ENCODE data around the gene TUBB.
A peak's percentile ranks its signal among the peaks of the same experiment; 100 is the strongest.

TUBB gene
- 830 to 1,851 (median 1,071) reads per million in 17 experiments for total RNA-seq

GRCh38 chr6:30719791-30720737 is at the start of gene TUBB:
TSS of gene TUBB (plus strand) at chr6:30720352. CDS start at chr6:30720507, 155 bp downstream.
- DNase-seq: peak; percentile 98 to 99 (median 99)

DNA sequence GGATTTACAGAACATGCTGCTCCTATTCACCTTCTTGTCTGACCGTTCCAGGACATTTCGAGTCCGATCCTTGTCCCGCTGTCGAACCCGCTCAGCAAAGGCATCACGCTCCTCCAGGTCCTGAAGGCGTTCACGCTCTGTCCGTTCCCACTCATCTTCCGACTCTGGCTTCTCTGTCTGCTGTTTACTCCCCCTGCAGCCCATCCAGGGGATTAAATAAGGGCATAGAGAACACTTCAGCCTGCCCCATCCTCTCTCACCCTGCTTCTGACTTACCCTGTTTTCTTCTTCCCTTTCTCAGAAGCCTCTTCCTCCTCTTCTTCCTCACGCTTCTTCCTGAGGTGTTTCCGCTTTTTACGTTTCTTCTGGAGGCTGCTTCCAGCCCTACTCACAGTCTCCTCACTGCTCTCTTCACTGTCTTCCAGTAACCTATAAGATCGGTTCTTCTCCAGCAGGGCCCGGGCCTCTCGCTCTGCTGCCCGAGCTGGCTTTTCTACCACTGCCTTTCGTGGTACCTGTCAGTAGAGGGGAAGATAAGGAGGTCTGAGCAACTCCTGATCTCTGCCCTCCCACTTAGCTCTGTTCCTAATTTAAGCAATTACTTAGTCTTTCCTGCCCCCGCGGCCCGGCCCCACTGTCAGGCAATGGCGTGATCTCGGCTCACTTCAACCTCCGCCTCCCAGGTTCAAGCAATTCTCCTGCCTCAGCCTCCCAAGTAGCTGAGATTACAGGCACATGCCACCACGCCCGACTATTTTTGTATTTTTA is 49.2 kb upstream of the TUBB start:
- DNase-seq: no peak

- DNase-seq: peak; percentile 97 to 99 (median 98)
Observed at GRCh38 chr6:30672445-30673253, 47.5 kb upstream of the TUBB start, which contains the start of gene DHX16. TSS of gene DHX16 (minus strand) at chr6:30673006. CDS start at chr6:30672841, 165 bp downstream.

DNA sequence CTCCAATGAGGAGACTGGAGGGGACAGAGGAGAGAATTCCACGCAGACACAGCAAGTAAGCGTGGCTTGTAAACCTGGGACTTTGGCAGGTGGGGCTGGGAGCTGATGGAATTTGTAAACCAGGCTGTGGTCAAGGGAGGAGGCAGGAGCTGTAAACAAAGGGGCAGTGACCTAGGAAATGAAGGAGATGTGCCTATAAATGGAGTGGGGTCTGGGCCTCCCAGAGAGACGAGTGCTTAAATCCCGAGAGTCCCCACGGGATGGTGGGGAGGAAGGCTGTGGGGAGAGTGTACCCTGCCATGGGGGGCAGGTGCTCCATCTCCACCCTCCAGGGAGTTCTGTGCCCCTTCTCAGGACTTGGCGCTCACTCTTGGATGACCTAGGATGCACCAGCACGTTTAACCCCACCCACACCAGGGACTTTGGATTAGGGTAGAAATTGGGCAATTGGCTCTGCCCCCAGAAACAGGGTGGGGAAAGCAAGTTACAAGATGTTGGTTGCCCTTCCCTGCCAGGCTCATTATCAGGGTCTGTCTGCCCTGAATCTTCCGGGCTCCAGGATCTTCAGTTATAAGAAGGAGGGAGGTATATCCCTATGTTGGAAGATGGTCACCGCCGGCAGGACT is 43.4 kb upstream of the TUBB start:
- no peak for DNase-seq

DNA sequence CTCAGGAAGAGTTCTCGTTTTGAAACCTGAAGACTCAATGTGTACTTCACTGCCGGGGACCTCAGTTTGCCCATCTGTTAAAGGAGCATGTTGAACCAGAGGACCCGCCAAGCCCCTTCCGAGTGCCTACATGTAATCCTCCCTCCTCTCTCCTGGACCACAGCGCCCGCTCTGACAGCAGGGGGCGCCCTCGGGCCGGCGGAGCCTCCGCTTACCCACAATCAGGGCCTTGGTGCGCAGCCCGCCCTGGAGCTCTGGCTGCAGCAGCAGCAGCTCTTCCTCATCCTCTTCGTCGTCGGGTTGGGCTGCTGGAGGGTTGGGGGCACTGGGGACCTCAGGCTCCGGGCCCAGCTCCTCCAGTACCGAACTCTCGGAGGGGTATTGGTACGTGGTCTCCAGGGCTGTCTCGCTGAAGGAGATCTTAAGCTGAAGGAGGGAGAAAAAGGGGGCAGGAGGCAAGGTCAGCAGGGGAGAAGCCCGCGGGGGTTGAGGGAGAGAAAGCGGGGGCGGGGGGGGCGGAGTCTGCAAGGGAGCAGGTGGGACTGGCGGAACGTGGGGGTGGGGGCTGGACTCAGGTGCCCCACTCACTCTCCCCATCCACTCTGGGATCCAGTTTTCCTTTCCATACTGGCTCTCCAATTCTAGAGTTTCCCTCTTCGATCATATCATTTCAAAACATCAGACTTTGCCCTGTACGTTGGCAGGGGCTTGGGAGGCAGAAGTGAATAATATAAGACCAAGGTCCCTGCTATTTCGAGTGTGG is 41.0 kb upstream of the TUBB start:
- peak; percentile 87 to 94 (median 90) for DNase-seq

- DNase-seq: no peak
Observed at GRCh38 chr6:30679765-30680535, 40.2 kb upstream of the TUBB start.

DNA sequence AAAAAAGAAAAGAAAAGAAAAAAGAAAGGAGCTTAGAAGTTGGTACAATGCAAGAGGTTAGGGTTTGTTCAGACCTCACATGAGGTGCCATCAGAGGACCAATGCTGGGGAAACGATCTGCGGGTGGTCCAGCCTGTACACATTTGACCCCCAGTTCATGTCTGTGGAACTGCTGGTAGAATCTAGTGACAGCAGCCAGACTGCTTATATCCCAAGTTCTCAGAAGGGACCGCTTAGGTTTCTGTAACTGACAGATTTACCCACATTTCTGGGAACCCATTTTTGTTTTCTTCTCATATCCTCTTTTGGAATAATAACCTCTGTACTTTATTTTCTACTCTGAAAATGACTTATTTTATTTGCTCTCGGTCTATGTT is 38.4 kb upstream of the TUBB start:
- no peak for DNase-seq

GRCh38 chr6:30682143-30683117 is 37.7 kb upstream of the TUBB start:
- peak; percentile 89 to 93 (median 92) for DNase-seq

DNA sequence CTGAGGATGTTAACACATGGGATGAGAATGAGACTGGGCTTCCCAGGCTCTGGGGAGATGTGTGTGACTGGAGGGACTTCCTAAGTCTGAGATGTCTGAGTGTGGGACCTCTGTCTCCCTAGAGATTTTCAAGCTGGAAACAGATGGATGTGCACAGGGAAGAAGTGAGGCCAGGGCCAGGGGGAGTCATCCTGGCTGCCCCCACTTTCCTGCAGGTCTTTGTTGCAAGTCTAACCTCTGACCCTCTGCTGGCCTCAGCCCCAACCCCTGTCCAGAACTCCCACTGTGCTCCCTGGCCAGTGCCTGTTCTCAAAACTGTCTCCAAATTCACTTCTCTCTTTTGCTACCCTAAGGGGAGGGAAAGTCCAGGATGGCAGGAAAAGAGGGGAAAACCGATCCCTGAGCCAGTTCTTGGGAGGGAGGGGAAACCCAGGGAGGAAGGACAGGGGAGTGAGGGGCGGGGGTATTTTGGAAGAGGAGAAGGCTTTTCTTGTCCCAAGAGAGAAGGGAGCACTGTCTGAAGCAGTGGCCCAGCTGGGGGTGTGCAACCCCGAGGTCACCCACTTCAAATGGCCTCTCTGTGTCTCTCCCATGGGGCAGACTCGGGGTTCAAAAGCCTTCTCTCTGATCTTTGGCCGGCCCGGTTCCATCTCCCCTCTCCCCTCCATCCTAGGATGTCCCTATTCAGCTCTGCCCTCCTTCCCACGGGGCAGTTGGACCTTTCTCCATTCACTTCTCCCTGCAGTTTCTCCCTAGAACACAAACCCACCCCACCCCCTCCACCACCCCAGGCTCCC is 36.8 kb upstream of the TUBB start:
- peak; percentile 21 to 59 (median 54) for DNase-seq

DNA sequence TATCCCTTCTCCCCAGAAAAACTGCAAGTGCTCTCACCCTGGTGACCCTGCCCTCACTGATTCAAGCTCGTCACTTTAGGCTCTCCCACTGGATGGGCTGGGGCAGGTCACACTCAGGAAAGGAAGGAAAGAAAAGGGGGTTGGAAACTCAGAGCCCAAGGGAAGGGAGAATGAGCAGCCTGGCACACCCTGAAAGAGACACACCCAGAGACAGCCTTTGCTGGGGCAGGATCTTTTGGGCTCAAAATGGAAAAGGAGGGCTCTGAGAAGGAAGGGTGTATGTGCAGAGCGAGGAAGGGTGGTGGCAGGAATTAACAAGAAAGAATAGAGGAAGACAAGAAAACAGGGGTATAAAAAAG is 36.2 kb upstream of the TUBB start:
- DNase-seq: peak in 1 of 4 experiments; percentile 26

- DNase-seq: peak; percentile 62 to 89 (median 82)
Observed at GRCh38 chr6:30684386-30685156, 35.6 kb upstream of the TUBB start.

DNA sequence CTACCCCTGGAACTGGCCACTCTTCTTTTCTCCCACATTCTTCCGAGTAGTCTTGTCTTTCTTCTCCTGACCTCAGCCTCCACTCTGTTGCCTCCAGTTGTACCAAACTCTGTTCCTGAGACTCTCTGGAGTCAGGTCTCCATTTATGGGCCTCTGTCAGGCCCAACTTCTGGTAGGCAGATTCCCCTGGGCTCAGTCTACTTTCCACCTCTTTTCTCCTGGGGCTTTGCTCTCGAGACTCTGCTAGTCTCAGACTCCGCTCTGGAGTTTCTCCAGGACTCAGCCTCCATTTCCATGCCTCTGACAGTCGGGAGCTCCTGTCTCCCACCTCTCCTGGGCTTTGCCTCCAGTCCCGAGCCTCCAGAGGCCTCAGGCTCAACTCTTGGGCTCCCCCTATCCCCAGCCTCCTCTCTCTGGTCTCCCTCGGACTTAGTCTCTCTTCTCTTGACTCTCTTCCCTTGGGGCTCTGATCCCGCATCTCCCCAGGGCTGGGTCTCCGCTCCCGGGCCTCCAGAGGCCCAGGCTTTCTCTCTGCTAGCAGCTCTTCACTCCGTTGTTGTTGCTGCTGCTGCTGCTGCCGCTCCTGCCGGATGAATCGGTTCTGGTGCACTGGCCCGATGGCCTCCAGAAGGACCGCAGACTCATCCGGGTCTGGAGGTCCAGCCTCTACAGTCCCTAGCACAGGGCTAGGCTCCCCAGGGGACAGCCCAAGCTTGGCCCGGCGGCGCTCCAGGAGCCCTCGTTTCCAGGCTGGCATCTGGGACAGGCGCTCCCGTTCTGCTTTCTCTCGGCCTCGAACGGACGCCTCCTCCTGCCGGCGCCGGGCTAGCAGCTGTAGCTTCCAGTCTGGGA is 34.8 kb upstream of the TUBB start:
- peak; percentile 26 to 63 (median 50) for DNase-seq

- DNase-seq: peak; percentile 68 to 93 (median 84)
Observed at GRCh38 chr6:30686009-30686907, 33.9 kb upstream of the TUBB start, which contains the start of gene PPP1R18. TSS of gene PPP1R18 (minus strand) at chr6:30686645. CDS start at chr6:30686018, 627 bp downstream.

DNA sequence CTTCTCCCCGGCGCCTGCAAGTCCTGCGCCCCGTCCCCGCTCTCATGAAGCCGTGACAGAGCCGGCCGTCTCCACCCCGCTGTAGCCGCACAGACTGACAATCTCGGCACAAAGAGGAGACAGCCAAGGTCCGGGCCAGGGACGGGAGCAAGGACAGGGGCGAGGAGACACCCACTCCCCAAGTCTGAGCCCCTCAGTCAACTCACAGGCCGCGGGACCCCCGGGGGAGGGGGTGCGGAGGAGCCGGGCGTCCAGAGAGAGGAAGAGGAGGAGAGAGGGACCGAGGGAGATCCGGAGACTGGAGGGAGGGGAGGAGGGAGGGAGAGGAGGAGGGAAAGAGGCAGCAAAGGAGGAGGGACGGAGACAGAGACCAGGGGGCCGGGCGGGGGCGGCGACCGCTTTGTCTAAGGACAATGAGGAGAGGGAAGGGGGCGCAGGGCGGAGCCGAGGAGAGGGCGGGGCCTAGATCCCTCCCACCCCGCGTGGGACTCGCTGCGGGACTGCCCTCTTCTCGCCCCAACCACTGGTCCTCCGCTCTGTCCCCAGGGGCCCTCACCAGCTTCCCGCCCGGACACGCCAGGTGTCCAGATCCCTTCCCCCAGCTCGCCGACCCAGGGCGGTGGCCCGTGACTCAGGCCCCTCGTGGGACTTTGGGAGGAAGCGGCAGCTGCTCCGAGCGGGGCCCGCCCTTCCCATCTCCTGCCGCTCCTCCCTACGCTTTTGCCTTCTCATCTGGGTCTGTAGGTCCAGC is 33.1 kb upstream of the TUBB start:
- DNase-seq: peak; percentile 93 to 97 (median 96)

Measured in suppressor macrophage (primary cell).